Skeletal muscle cell (primary cell): ENCODE results near the gene HS6ST1.

Source experiments
- DNase-seq: peaks from one replicate; pipeline ENCODE4 v3.0.0-alpha.2; 2010; ENCODE audit warnings: low read depth
- H3K4me3 ChIP-seq: 2 replicates; pipeline ENCODE4 v1.5.1; 2011; ENCODE audit warnings: low read depth, mild to moderate bottlenecking, control low read depth, low read length, moderate library complexity

HS6ST1 gene, protein sequence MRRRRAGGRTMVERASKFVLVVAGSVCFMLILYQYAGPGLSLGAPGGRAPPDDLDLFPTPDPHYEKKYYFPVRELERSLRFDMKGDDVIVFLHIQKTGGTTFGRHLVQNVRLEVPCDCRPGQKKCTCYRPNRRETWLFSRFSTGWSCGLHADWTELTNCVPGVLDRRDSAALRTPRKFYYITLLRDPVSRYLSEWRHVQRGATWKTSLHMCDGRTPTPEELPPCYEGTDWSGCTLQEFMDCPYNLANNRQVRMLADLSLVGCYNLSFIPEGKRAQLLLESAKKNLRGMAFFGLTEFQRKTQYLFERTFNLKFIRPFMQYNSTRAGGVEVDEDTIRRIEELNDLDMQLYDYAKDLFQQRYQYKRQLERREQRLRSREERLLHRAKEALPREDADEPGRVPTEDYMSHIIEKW

GRCh38 chr2:128318776-128319464 is at the start of gene HS6ST1:
HS6ST1 (minus strand) TSS chr2:128318868; CDS start chr2:128318563, 305 bp downstream.
- DNase-seq, result no peak
- peak within 1 kb of the TSS; percentile 81 for H3K4me3 ChIP-seq

GRCh38 chr2:128367601-128368359 is 49.1 kb upstream of the HS6ST1 start:
- DNase-seq, result no peak
- H3K4me3 ChIP-seq, result no peak overlapping the region

DNA sequence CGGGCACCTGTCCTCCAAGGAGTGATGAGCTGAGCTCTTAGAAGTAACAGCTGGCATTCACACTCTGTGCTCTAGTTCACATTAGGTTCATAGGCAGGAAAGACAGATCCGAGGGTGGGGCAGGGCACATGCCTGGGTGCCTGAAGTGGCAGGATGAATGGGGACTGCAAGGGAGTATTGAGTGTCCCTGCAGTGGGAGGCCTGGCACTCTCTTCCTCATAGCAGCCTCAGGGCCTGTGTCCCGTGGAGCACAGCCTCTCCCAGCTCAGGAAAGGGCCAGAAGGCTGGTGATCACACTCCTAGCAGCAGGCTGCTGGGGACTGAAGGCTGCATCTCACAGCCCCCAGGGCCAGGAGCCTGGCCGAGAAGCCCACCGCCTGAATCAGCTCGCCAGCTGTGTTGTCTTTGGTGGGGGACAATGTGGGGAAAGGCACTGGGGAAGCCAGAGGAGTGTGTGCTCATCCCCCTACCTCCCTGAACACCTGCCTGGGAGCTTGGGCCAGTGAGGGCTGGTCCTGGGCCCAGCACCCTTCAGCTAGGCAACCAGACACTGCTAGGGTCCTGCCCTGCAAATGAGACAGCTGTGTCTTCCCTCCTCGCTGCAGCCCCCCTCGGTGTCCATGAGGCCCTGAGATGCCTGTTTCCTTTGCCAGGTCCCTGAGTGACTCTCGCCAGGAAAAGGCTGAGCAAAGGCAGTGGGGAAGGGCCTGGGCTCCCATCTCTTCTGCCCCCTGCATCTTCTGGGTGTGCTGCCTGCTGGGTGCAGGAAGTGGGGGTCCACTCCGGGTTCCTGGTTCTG is 48.2 kb upstream of the HS6ST1 start:
- DNase-seq, result no peak
- no peak overlapping the region for H3K4me3 ChIP-seq

DNA sequence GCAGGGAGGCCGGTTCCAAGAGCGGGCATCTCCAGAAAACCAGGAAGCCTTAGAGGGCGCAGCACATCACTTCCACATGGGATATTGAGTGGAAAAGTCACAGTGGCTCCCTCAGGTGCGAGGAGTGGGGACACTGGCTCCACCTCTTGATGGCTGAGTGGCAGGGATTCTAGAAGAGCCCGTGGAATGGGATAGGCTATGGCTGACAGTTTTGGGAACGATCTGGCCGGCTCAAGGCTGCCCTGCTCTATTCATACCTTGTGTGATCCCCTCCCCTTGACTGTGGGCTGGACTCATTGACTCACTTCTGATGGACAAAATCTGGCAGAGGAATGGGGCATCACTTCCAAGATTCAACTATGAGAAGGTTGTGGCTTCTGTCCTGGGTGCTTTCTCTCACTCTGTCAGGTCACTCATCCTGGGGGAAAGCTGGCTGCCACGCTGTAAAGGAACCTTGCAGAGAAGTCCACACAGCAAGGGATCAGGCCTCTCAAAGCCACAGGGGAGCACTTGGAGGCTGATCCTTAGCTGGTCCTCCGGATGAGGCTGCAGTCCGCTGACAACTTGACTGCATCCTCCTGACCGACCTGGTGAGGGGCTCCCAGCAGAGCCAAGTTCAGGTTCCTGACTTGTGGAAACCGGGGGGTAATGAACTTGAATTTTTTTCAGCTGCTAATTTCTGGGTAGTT is 46.7 kb upstream of the HS6ST1 start:
- H3K4me3 ChIP-seq, result no peak overlapping the region

GRCh38 chr2:128364441-128364911 is 45.8 kb upstream of the HS6ST1 start:
- H3K4me3 ChIP-seq, result no peak overlapping the region
- DNase-seq, result no peak

More for the DNA sequence above, 46.7 kb upstream of the HS6ST1 start:
- DNase-seq, result no peak

GRCh38 chr2:128363934-128364361 is 45.3 kb upstream of the HS6ST1 start:
- DNase-seq, result no peak
- H3K4me3 ChIP-seq, result no peak overlapping the region

DNA sequence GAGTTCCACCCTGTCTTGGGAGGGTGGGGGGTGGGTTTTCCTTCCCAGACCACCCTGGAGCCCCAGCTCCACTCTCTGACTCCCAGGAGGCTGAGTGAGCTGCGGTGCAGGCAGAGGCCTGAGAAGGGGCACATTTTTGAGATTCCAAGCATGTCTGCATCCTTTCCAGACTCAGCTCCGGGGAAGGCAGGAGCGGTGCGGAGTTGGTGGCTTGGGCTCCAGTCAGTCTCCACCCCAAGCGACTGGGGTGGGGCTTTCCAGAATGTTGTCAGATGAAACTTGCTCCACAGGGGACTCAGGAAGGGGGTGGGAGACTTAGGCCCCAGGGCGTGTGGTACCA is 44.2 kb upstream of the HS6ST1 start:
- peak; percentile 47 for DNase-seq
- no peak overlapping the region for H3K4me3 ChIP-seq

DNA sequence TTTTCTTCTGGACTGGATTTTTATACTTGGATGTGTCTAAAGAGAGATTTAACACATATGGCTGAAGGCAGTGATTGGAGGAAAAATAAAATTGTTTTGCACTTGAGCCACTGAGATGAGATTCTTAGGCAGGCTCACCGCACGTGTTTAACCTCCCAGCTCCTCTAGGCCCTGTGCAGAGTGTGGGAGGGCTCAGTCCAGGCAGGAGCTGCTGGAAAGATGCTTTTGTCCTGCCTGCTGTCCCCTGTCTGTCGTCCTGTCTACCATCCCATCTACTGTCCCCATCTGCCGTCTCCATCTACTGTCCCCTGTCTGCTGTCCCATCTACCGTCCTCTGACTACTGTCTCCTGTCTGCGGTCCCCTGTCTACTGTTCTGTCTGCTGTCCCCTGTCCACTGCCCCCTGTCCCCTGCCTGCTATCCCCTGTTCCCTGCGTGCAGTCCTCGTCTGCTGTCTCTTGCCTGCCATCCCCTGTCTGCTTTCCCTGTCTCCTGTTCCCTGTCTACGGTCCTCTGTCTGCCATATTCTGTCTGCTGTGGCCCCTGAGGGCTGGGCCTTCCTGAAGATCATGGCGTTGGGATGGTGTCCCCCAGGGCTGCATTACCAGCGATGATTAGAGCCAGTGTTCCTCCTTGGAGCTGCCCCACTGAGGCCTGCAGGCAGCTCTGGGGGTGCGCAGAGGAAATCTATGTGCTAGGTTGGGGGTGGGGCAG is 43.7 kb upstream of the HS6ST1 start:
- no peak for DNase-seq
- H3K4me3 ChIP-seq, result no peak overlapping the region

GRCh38 chr2:128361376-128362131 is 42.9 kb upstream of the HS6ST1 start:
- no peak for DNase-seq
- H3K4me3 ChIP-seq, result no peak overlapping the region

- DNase-seq, result no peak
- no peak overlapping the region for H3K4me3 ChIP-seq
Observed at GRCh38 chr2:128360711-128361110, 42.0 kb upstream of the HS6ST1 start.

GRCh38 chr2:128359841-128360240 is 41.2 kb upstream of the HS6ST1 start:
- no peak for DNase-seq
- no peak overlapping the region for H3K4me3 ChIP-seq

GRCh38 chr2:128358941-128359731 is 40.5 kb upstream of the HS6ST1 start:
- DNase-seq, result no peak
- H3K4me3 ChIP-seq, result no peak overlapping the region

- DNase-seq, result no peak
Observed at GRCh38 chr2:128357506-128358370, 39.1 kb upstream of the HS6ST1 start.

GRCh38 chr2:128356127-128356526 is 37.5 kb upstream of the HS6ST1 start:
- H3K4me3 ChIP-seq, result no peak overlapping the region
- DNase-seq, result no peak

More at GRCh38 chr2:128357506-128358370, 39.1 kb upstream of the HS6ST1 start:
- no peak overlapping the region for H3K4me3 ChIP-seq

DNA sequence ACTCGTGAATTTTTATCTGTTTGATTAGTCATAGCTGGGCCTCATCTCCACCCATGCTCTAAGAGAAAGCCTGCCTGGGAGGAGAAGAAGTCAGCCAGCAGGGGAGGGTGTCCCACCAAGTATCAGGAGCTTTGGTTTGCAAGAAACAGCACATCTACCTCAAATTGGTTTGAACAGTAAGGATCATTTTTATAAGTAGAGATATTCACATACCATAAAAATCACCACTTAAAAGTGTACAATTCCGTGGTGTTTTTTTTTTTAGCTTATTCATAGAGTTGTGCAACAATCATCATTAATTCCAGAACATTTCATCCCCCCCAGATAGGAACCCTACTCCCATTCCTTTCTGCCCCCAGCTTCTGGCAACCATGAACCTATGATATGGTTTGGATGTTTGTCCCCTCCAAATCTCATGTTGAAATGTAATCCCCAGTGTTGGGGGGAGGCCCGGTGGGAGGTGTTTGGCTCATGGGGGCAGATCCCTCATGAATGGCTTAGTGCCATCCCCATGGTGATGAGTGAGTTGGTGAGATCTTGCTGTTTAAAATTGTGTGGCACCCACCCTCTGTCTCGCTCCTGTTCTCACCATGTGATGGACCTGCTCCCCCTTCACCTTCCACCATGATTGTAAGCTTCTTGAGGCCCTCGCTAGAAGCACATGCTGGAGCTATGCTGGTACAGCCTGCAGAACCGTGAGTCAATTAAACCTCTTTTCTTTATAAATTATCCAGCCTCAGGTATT is 36.2 kb upstream of the HS6ST1 start:
- DNase-seq, result peak; percentile 43

More for the DNA sequence above, 36.2 kb upstream of the HS6ST1 start:
- H3K4me3 ChIP-seq, result no peak overlapping the region
